Measurements from ENCODE around the gene NAA10. TPM values are rescaled to one million over a fixed set of nuclear protein-coding genes. Genes with fewer than 3 reads are reported as not detected.

The NAA10 gene
- total RNA-seq, 6 donors from 2014 or later, result 30.7 to 116 (median 76.2) TPM

DNA sequence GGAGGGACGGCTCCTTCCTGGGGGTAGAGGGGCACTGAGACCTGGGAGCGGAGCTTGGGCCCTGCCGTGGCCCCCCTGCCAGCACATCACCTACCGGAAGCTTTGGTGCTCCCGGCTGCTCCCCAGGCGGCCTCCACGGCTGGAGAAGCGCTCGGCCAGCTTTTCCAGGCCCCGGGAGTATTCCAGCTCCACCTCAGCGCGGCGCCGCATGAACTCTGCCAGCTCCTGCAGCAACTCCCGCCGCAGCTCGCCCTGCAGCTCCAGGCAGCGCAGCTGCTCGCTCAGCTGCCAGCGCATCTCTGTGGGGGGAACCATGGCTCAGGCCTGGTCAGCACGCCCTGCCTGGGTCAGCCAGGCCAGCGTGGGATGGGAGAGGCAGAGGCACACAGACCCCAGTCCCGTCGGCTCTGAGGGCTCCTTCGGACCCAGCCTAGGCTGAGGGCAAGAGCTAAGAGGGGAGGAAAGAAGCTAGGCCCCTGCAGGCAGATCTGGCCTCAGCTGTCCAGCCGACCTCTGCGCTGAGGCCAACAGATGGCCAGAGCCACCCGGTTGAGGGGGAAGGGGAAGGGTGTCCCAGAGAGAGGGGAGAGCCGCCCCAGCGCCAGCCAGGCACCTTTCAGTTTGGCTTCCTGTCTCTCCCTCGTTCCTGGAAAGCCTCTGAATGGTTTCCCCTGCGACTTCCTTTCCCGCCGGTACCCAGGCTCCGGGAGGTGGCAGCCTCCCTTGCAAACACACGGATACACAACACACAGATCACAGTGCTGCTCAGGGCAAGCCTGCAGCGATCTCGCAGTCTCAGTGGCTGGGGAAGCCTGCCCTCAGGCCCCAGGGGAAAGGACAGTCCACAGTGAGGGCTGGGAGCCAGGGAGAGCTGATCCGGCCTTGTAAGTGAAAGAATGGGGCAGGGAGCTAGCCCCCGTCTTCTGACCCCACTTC lies 13.1 kb downstream of the NAA10 start:
- DNase-seq (no peak), ATAC-seq (ENCODE audit: low FRiP score in 2 of 2) (no peak)
- peaks cover 0 to 7% (median 2%) of the 10 kb centered on the region in 4 donors for H3K36me3 ChIP-seq
- H3K9me3 ChIP-seq, result no peaks in the 10 kb centered on the region
- peak overlapping the region in 2 of 4 donors; percentile 48 to 92 for H3K27ac ChIP-seq
- peaks cover 0 to 13% (median 0%) of the 10 kb centered on the region in 4 donors for H3K27me3 ChIP-seq
- peaks cover 14 to 61% (median 29%) of the 10 kb centered on the region in 4 donors for H3K4me1 ChIP-seq
- H3K4me3 ChIP-seq, result peak overlapping the region in 3 of 4 donors; percentile 4 to 24 (median 9)
- WGBS, 2 donors, result 0 to 69% methylated on average over 2 to 34 of the region's 40 CpGs
- TF ChIP-seq, protein P1, sequence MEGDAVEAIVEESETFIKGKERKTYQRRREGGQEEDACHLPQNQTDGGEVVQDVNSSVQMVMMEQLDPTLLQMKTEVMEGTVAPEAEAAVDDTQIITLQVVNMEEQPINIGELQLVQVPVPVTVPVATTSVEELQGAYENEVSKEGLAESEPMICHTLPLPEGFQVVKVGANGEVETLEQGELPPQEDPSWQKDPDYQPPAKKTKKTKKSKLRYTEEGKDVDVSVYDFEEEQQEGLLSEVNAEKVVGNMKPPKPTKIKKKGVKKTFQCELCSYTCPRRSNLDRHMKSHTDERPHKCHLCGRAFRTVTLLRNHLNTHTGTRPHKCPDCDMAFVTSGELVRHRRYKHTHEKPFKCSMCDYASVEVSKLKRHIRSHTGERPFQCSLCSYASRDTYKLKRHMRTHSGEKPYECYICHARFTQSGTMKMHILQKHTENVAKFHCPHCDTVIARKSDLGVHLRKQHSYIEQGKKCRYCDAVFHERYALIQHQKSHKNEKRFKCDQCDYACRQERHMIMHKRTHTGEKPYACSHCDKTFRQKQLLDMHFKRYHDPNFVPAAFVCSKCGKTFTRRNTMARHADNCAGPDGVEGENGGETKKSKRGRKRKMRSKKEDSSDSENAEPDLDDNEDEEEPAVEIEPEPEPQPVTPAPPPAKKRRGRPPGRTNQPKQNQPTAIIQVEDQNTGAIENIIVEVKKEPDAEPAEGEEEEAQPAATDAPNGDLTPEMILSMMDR (IDR thresholded peaks at IDR 0.05), result no peak
- TF ChIP-seq EP300 (IDR thresholded peaks at IDR 0.05), result no peak
- TF ChIP-seq POLR2AphosphoS5 (IDR thresholded peaks at IDR 0.05), result no peak
- TF ChIP-seq POLR2A (IDR thresholded peaks at IDR 0.05), result no peak

DNA sequence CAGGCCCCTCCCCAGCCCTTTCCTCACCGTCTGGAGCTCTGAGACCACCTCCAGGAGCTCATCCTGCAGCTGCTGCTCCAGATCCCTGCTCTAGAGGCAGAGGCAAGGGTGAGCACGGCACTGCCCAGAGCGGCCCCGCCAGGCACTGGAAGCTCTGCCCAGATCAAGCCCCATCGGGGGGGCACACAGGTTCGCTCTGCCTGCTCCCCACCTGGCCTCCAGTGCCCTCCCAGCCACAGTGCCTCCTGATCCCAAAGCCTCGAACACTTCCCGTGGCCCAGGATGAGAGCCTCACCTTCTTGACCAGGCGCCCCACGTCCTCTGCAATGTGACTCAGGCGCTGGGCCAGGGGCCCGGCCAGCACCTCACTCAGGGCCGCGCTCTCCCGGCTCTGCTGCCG lies 13.8 kb downstream of the NAA10 start:
- WGBS, 2 donors, result 76% methylated on average over 9 of the region's 16 CpGs; no CpG with 5 or more reads in 1 of the 2 donors
- DNase-seq (no peak), ATAC-seq (ENCODE audit: low FRiP score in 2 of 2) (no peak)
- no peak for TF ChIP-seq POLR2AphosphoS5 (IDR thresholded peaks at IDR 0.05)
- TF ChIP-seq, protein P1 (IDR thresholded peaks at IDR 0.05), result no peak
- no peak for TF ChIP-seq EP300 (IDR thresholded peaks at IDR 0.05)
- no peak for TF ChIP-seq POLR2A (IDR thresholded peaks at IDR 0.05)
- Histone ChIP-seq H3K27ac (peak overlapping the region in 2 of 4 donors; percentile 48 to 92), H3K36me3 (peaks cover 0 to 7% (median 2%) of the 10 kb centered on the region in 4 donors), H3K9me3 (no peaks in the 10 kb centered on the region), H3K4me3 (peak overlapping the region in 2 of 4 donors; percentile 9 to 24), H3K27me3 (peaks cover 0 to 13% (median 0%) of the 10 kb centered on the region in 4 donors), H3K4me1 (peaks cover 10 to 54% (median 26%) of the 10 kb centered on the region in 4 donors)

GRCh38 chrX:153920546-153920945 lies 14.3 kb downstream of the NAA10 start:
- ATAC-seq (ENCODE audit: low FRiP score in 2 of 2), result no peak
- TF ChIP-seq POLR2A (IDR thresholded peaks at IDR 0.05) (no peak), EP300 (IDR thresholded peaks at IDR 0.05) (no peak), POLR2AphosphoS5 (IDR thresholded peaks at IDR 0.05) (no peak)
- TF ChIP-seq, protein P1 (IDR thresholded peaks at IDR 0.05), result no peak
- DNase-seq, result no peak
- 97% methylated on average over 14 of the region's 14 CpGs; no CpG with 5 or more reads in 1 of the 2 donors for WGBS, 2 donors
- peaks cover 0 to 7% (median 2%) of the 10 kb centered on the region in 4 donors for H3K36me3 ChIP-seq
- no peak overlapping the region for H3K27ac ChIP-seq
- peaks cover 10 to 49% (median 25%) of the 10 kb centered on the region in 4 donors for H3K4me1 ChIP-seq
- no peak overlapping the region for H3K4me3 ChIP-seq
- no peaks in the 10 kb centered on the region for H3K9me3 ChIP-seq
- peaks cover 0 to 13% (median 0%) of the 10 kb centered on the region in 4 donors for H3K27me3 ChIP-seq

- Histone ChIP-seq H3K9me3 (no peaks in the 10 kb centered on the region), H3K27ac (no peak overlapping the region), H3K27me3 (peaks cover 0 to 8% (median 0%) of the 10 kb centered on the region in 4 donors), H3K36me3 (peaks cover 0 to 7% (median 2%) of the 10 kb centered on the region in 4 donors), H3K4me1 (peaks cover 10 to 36% (median 22%) of the 10 kb centered on the region in 4 donors), H3K4me3 (no peak overlapping the region)
- DNase-seq (no peak), ATAC-seq (ENCODE audit: low FRiP score in 2 of 2) (no peak)
- TF ChIP-seq EP300 (IDR thresholded peaks at IDR 0.05), result no peak
- TF ChIP-seq POLR2AphosphoS5 (IDR thresholded peaks at IDR 0.05), result no peak
- TF ChIP-seq POLR2A (IDR thresholded peaks at IDR 0.05), result no peak
- TF ChIP-seq, protein P1 (IDR thresholded peaks at IDR 0.05), result no peak
- WGBS, 2 donors, result 87% methylated on average over 7 to 13 of the region's 13 CpGs
Measured at GRCh38 chrX:153919281-153919680, 15.6 kb downstream of the NAA10 start.
